Glutamatergic neuron (in vitro differentiated cells): Measurements from ENCODE around the gene MAMDC2. TPM values are rescaled to one million over a fixed set of nuclear protein-coding genes. Genes with fewer than 3 reads are reported as not detected.

Experiments
- DNase-seq: peaks from one replicate; pipeline ENCODE4 v3.0.0; 2022
- H3K27ac Mint-ChIP-seq: one replicate; pipeline ENCODE4 v1.8.0; 2020; ENCODE audit warnings: mild to moderate bottlenecking, mixed read lengths, inconsistent platforms; ENCODE audit not compliant: unreplicated experiment
- H3K27me3 Mint-ChIP-seq: one replicate; pipeline ENCODE4 v1.8.0; 2020; ENCODE audit warnings: mild to moderate bottlenecking, moderate library complexity, mixed read lengths, inconsistent platforms; ENCODE audit not compliant: unreplicated experiment
- H3K36me3 Mint-ChIP-seq: one replicate; pipeline ENCODE4 v1.8.0; 2020; ENCODE audit warnings: mild to moderate bottlenecking, mixed read lengths, inconsistent platforms; ENCODE audit not compliant: unreplicated experiment
- H3K4me1 Mint-ChIP-seq: one replicate; pipeline ENCODE4 v1.8.0; 2020; ENCODE audit warnings: mild to moderate bottlenecking, low read depth, mixed read lengths, inconsistent platforms; ENCODE audit not compliant: unreplicated experiment
- H3K4me3 Mint-ChIP-seq: one replicate; pipeline ENCODE4 v1.8.0; 2020; ENCODE audit warnings: mild to moderate bottlenecking, mixed read lengths, inconsistent platforms; ENCODE audit not compliant: unreplicated experiment
- H3K9me3 Mint-ChIP-seq: one replicate; pipeline ENCODE4 v1.8.0; 2020; ENCODE audit warnings: mild to moderate bottlenecking, moderate library complexity, mixed read lengths, inconsistent platforms; ENCODE audit not compliant: unreplicated experiment
- total RNA-seq: library from RNA; stranded (reverse); fragmentation: NEBNext Ultra II Directional; extraction: Animal tissue kit (Norgen Biotek cat#: 25700); gene quantifications from one replicate; pipeline ENCODE4 v1.2.1, GENCODE V29; 2021; ENCODE audit not compliant: unreplicated experiment
- TF ChIP-seq, protein P1 (sequence below): fragments of 200-600 bp; sonication (generic); IDR thresholded peaks from one replicate; pipeline ENCODE4 v1.5.0; 2021; ENCODE audit not compliant: partially characterized antibody, unreplicated experiment

MAMDC2 gene
- total RNA-seq, 1 donor from 2014 or later, result 0.22 TPM

DNA sequence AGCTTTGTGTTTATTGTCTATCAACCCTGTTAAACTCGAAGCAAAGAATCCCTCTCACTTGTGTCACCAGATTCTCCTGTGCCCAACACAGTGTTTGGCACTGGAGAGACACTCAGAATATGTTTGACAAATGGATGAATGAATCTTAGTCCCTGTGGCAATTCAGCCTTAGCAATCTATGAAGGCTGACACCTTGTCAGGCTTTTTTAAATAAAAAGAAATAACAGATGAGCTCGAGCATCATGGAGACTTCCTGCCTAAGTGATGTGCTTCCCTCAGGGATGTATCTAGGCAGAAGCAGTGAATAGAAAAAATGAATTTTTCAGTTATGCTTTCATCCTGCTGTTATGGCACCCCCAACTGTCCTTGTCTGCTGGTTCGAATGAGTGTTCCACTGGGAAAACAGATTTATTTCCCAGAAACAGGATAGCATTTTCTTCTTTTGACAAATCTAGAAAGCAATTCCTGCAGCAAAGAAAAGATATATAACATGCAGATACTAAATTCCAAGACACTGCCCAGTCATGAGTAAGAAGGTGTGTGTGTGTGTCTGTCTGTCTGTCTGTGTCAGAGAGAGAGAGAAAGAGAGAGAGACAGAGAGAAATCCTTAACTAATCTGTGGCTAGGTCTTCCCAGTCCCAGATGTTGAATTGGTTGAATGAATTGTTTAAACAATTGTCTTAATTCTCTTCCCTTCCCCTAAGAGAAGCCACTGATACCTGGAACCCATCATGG lies 16.7 kb downstream of the MAMDC2 start:
- Mint-ChIP-seq H3K27me3 (peaks cover 2% of the 10 kb centered on the region), H3K27ac (no peak overlapping the region), H3K4me3 (no peak overlapping the region), H3K36me3 (no peaks in the 10 kb centered on the region), H3K4me1 (no peaks in the 10 kb centered on the region), H3K9me3 (no peaks in the 10 kb centered on the region)
- DNase-seq, result no peak
- TF ChIP-seq, protein P1, sequence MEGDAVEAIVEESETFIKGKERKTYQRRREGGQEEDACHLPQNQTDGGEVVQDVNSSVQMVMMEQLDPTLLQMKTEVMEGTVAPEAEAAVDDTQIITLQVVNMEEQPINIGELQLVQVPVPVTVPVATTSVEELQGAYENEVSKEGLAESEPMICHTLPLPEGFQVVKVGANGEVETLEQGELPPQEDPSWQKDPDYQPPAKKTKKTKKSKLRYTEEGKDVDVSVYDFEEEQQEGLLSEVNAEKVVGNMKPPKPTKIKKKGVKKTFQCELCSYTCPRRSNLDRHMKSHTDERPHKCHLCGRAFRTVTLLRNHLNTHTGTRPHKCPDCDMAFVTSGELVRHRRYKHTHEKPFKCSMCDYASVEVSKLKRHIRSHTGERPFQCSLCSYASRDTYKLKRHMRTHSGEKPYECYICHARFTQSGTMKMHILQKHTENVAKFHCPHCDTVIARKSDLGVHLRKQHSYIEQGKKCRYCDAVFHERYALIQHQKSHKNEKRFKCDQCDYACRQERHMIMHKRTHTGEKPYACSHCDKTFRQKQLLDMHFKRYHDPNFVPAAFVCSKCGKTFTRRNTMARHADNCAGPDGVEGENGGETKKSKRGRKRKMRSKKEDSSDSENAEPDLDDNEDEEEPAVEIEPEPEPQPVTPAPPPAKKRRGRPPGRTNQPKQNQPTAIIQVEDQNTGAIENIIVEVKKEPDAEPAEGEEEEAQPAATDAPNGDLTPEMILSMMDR, result no peak

DNA sequence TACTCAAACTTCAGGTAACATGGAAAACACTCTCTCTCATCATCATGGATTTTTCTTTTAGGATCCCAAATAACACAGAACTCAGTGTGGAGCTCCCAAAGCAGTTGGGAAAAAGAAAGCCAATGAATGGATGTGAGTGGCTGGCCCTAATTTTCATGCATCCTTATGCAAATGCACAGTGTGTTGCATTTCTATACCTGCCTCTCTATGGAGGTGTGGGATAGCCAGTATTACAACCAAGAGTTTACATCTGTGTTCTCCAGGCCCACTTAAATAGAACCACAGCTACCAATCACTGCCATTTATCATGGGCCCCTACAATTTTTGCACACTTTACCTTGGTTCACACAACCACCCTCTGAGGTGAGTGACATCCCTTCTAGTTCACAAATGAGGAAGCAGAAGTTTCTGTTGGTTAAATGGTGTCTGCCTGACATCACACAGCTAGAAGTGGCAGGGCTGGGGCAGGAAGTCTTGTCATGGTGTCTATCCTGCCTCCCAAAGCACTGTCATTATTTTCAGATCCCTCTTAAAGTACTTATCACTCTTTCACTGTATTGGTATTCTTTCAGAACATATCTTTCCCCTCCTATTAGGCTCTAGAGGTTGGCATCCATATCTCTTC lies 17.3 kb downstream of the MAMDC2 start:
- no peaks in the 10 kb centered on the region for H3K9me3 Mint-ChIP-seq
- peaks cover 2% of the 10 kb centered on the region for H3K27me3 Mint-ChIP-seq
- H3K36me3 Mint-ChIP-seq, result no peaks in the 10 kb centered on the region
- no peak overlapping the region for H3K4me3 Mint-ChIP-seq
- no peak for DNase-seq
- TF ChIP-seq, protein P1, result no peak
- no peak overlapping the region for H3K27ac Mint-ChIP-seq
- no peaks in the 10 kb centered on the region for H3K4me1 Mint-ChIP-seq

DNA sequence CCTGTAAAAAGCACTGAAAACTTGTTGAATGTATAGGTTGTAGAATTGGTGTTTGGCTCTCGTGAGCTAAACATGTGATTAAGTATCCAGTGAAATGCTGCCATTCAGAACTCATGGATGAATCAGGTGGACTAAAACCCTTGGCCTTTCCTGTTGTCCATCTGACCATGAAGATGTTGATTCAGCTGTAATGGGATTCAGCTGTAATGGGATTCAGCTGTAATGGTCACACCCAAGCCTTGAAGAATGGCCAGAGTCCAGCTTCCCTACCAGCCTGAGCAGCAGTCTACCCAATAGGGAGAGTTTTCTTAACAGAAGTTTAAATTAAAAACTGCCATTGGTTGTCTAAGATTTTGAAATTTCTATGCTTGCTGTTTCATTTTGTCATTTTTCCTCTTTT lies 18.1 kb downstream of the MAMDC2 start:
- H3K4me3 Mint-ChIP-seq, result no peak overlapping the region
- no peaks in the 10 kb centered on the region for H3K36me3 Mint-ChIP-seq
- peaks cover 2% of the 10 kb centered on the region for H3K27me3 Mint-ChIP-seq
- H3K27ac Mint-ChIP-seq, result no peak overlapping the region
- H3K9me3 Mint-ChIP-seq, result no peaks in the 10 kb centered on the region
- H3K4me1 Mint-ChIP-seq, result no peaks in the 10 kb centered on the region
- TF ChIP-seq, protein P1, result no peak
- DNase-seq, result no peak

DNA sequence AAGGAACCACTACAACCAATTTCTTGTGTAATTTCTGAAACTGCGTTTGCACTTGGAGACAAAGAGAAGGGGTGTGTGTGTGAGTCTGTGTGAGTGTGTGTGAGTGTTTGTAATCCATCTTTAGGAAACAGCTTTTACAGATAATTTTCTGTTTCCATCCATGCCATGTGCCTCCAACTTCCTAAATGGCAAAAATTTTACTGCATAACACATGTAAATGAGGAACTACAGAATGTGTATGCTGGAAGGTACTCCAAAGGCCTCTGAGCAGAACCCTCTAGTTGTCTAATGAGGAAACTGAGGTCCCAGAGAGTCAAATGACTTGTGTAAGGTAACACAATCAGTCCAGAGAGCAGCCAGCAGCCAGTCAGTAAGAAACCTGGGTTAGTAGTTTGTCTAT lies 20.8 kb downstream of the MAMDC2 start:
- H3K27me3 Mint-ChIP-seq, result peaks cover under 1% of the 10 kb centered on the region
- DNase-seq, result no peak
- no peak overlapping the region for H3K4me3 Mint-ChIP-seq
- no peak overlapping the region for H3K27ac Mint-ChIP-seq
- TF ChIP-seq, protein P1, result no peak
- H3K4me1 Mint-ChIP-seq, result no peaks in the 10 kb centered on the region
- H3K9me3 Mint-ChIP-seq, result no peaks in the 10 kb centered on the region
- no peaks in the 10 kb centered on the region for H3K36me3 Mint-ChIP-seq

DNA sequence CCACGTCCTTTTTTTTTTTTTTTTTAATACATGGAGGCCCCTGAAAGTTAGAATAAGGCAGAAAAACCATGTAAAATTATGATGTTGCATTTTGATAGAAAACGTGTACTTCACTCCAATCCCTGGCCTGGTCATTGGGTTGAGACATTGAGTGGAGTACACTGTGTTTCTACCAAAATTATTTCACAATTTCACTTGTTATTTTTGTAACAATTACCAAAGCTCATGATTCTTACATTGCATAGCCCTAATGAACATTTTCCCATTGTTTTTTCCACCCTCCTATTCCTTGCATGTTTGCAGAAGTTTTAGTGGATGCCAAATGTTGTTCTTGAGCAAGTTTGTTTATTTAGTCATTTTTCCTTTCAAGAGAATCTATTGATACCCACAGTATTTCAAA lies 21.9 kb downstream of the MAMDC2 start:
- no peaks in the 10 kb centered on the region for H3K9me3 Mint-ChIP-seq
- H3K36me3 Mint-ChIP-seq, result no peaks in the 10 kb centered on the region
- no peak for DNase-seq
- no peak overlapping the region for H3K4me3 Mint-ChIP-seq
- no peaks in the 10 kb centered on the region for H3K4me1 Mint-ChIP-seq
- no peaks in the 10 kb centered on the region for H3K27me3 Mint-ChIP-seq
- H3K27ac Mint-ChIP-seq, result no peak overlapping the region
- TF ChIP-seq, protein P1, result no peak
